Sciatic nerve (tissue), 2 donors: Measurements from ENCODE around the gene ME3. TPM values are rescaled to one million over a fixed set of nuclear protein-coding genes. Genes with fewer than 3 reads are reported as not detected.

Experiments
- ATAC-seq: fragments of 200-7000 bp; cut with Tn5 transposase; one replicate; pipeline ENCODE4 v1.9.1; 2020; ENCODE audit warnings: mild to moderate bottlenecking, moderate library complexity
- DNase-seq: peaks from one replicate; pipeline ENCODE4 v3.0.0-alpha.2; 2020; ENCODE audit warnings: low spot score
- intact Hi-C: fragments of 100-400 bp; cut with DNase I; formaldehyde crosslinking; loops from one replicate; pipeline ENCODE4 v1.14.2; 2022
- total RNA-seq: library from RNA; stranded (reverse); fragmentation: NEBNext Ultra II Directional; extraction: Animal tissue kit (Norgen Biotek cat#: 25700); gene quantifications from one replicate; pipeline ENCODE4 v1.2.1, GENCODE V29; 2021
- donor health status: DM: no; HTN: no; CAD: no.
- donor health status: DM: no; HTN: no; CAD: no.

The ME3 gene
- total RNA-seq: 17.5 TPM

GRCh38 chr11:86672007-86672621, at the start of gene ME3:
Gene ME3 (minus strand): TSS chr11:86672616.
- intact Hi-C loops: loop anchor here (1.0 kb wide), 1 partner anchor 130 kb away; no protein-coding TSS in a partner anchor
- DNase-seq: peak; percentile 77
- ATAC-seq: peak; percentile 82

- no peak for ATAC-seq
- no peak for DNase-seq
- intact Hi-C loops: no loop called here
These were observed 49.6 kb upstream of the ME3 start for GRCh38 chr11:86722006-86722405.

- intact Hi-C loops: no loop called here
- no peak for DNase-seq
- ATAC-seq: no peak
These were observed 48.1 kb upstream of the ME3 start for GRCh38 chr11:86720546-86720945.

- ATAC-seq (no peak), DNase-seq (no peak)
- intact Hi-C loops: no loop called here
These were observed 47.5 kb upstream of the ME3 start for GRCh38 chr11:86719781-86720463.

GRCh38 chr11:86718999-86719398, 46.6 kb upstream of the ME3 start:
- DNase-seq: no peak
- intact Hi-C loops: no loop called here
- ATAC-seq: no peak

GRCh38 chr11:86718521-86718920, 46.1 kb upstream of the ME3 start:
- intact Hi-C loops: no loop called here
- ATAC-seq (no peak), DNase-seq (no peak)

- DNase-seq (no peak), ATAC-seq (no peak)
- intact Hi-C loops: no loop called here
These were observed 45.5 kb upstream of the ME3 start for GRCh38 chr11:86717817-86718501.

- intact Hi-C loops: loop anchor here (1.0 kb wide), 1 partner anchor 10 kb away; no protein-coding TSS in a partner anchor
- ATAC-seq (no peak), DNase-seq (no peak)
These were observed 43.2 kb upstream of the ME3 start for GRCh38 chr11:86715611-86716010.

- no peak for ATAC-seq
- DNase-seq: no peak
- intact Hi-C loops: no loop called here
These were observed 41.1 kb upstream of the ME3 start for GRCh38 chr11:86713552-86713951.

GRCh38 chr11:86710936-86711335, 38.5 kb upstream of the ME3 start:
- intact Hi-C loops: no loop called here
- no peak for ATAC-seq

GRCh38 chr11:86708669-86709068, 36.3 kb upstream of the ME3 start:
- DNase-seq (no peak), ATAC-seq (no peak)
- intact Hi-C loops: no loop called here

More at GRCh38 chr11:86710936-86711335, 38.5 kb upstream of the ME3 start:
- no peak for DNase-seq

GRCh38 chr11:86706338-86707131, 34.1 kb upstream of the ME3 start:
- DNase-seq: no peak
- no peak for ATAC-seq
- intact Hi-C loops: no loop called here

- DNase-seq (no peak), ATAC-seq (no peak)
- intact Hi-C loops: loop anchor here (1.0 kb wide), 1 partner anchor 12 kb away; no protein-coding TSS in a partner anchor
These were observed 32.3 kb upstream of the ME3 start for GRCh38 chr11:86704710-86705109.

GRCh38 chr11:86703987-86704386, 31.6 kb upstream of the ME3 start:
- intact Hi-C loops: no loop called here
- no peak for ATAC-seq
- DNase-seq: no peak

GRCh38 chr11:86702220-86702983, 30.0 kb upstream of the ME3 start:
- intact Hi-C loops: no loop called here
- no peak for ATAC-seq
- DNase-seq: no peak

- ATAC-seq (no peak), DNase-seq (no peak)
- intact Hi-C loops: no loop called here
These were observed 26.8 kb upstream of the ME3 start for GRCh38 chr11:86699040-86699791.

- ATAC-seq (no peak), DNase-seq (no peak)
- intact Hi-C loops: no loop called here
These were observed 26.2 kb upstream of the ME3 start for GRCh38 chr11:86698639-86699038.

- intact Hi-C loops: no loop called here
- ATAC-seq (no peak), DNase-seq (no peak)
These were observed 24.0 kb upstream of the ME3 start for GRCh38 chr11:86696451-86696850.
